NCI-H1436 (cell line): ENCODE results near the gene GBF1.
"Not testable (repeated sequence)": the region's sequence is repeated elsewhere in the genome, so short reads cannot be mapped to it uniquely, and the experiment has no call there.

Source experiments
- DNase-seq: peaks from one replicate; lab custom pipeline; 2025; lab: John Stamatoyannopoulos, UW

GBF1 gene

GRCh38 chr10:102231357-102232318 is 13.7 kb upstream of the GBF1 start:
- DNase-seq: peak; percentile 38

- DNase-seq: no peak
These were observed 11.3 kb upstream of the GBF1 start for GRCh38 chr10:102233997-102234396.

GRCh38 chr10:102234888-102235597 is 10.3 kb upstream of the GBF1 start:
- no peak for DNase-seq

GRCh38 chr10:102235598-102235920 is 9.8 kb upstream of the GBF1 start:
- no peak for DNase-seq

GRCh38 chr10:102236006-102236405 is 9.3 kb upstream of the GBF1 start:
- no peak for DNase-seq

GRCh38 chr10:102237711-102238252 is 7.5 kb upstream of the GBF1 start:
- DNase-seq: no peak

- no peak for DNase-seq
These were observed 4.8 kb upstream of the GBF1 start for GRCh38 chr10:102240467-102241031.

- DNase-seq: no peak
These were observed 4.3 kb upstream of the GBF1 start for GRCh38 chr10:102241032-102241443.

- peak; percentile 82 for DNase-seq
These were observed 3.8 kb upstream of the GBF1 start, which contains the start of gene PITX3 for GRCh38 chr10:102241444-102242117. TSS of gene PITX3 (minus strand) at chr10:102241512. CDS start at chr10:102232080, 9,432 bp downstream.

- DNase-seq: no peak
These were observed 3.2 kb upstream of the GBF1 start for GRCh38 chr10:102242118-102242485.

- no peak for DNase-seq
These were observed 2.0 kb upstream of the GBF1 start for GRCh38 chr10:102243309-102243708.

- DNase-seq: no peak
These were observed 560 bp downstream of the GBF1 start for GRCh38 chr10:102245932-102246251.

GRCh38 chr10:102246261-102246660 is 929 bp downstream of the GBF1 start:
- no peak for DNase-seq

- DNase-seq: no peak
These were observed 2.4 kb downstream of the GBF1 start for GRCh38 chr10:102247734-102248133.

- not testable (repeated sequence) for DNase-seq
These were observed 7.2 kb downstream of the GBF1 start for GRCh38 chr10:102252508-102252907.

- no peak for DNase-seq
These were observed 9.1 kb downstream of the GBF1 start for GRCh38 chr10:102254426-102254825.

- DNase-seq: no peak
These were observed 10.1 kb downstream of the GBF1 start for GRCh38 chr10:102255404-102255803.

- DNase-seq: no peak
These were observed 15.9 kb downstream of the GBF1 start for GRCh38 chr10:102261196-102261595.

GRCh38 chr10:102261842-102262241 is 16.5 kb downstream of the GBF1 start:
- no peak for DNase-seq

GRCh38 chr10:102262744-102263370 is 17.5 kb downstream of the GBF1 start:
- DNase-seq: no peak

GRCh38 chr10:102264371-102264770 is 19.0 kb downstream of the GBF1 start:
- no peak for DNase-seq

GRCh38 chr10:102266670-102267069 is 21.3 kb downstream of the GBF1 start:
- no peak for DNase-seq
